Uterus (tissue), 2 donors: ENCODE data around the gene FNIP2.

Experiments used
- POLR2A ChIP-seq, 2 donors: fragments of 450-650 bp; IDR thresholded peaks; one replicate each; pipeline ENCODE4 v1.6.1; 2016; ENCODE audit warnings: antibody characterized with exemption in 2 of 2, mild to moderate bottlenecking in 1 of 2, moderate library complexity in 1 of 2
- TF ChIP-seq, protein P1 (sequence below), 4 experiments: fragments of 200-600 bp in 2 of 4; fragments of 450-650 bp in 2 of 4; sonication (generic) in 2 of 4; IDR thresholded peaks; one replicate each; pipeline ENCODE4 v1.5.1; 2016 to 2019; ENCODE audit warnings: antibody characterized with exemption in 4 of 4, mild to moderate bottlenecking in 2 of 4, moderate library complexity in 1 of 4

GRCh38 chr4:158770671-158771070 is 1.8 kb downstream of the FNIP2 start:
- TF ChIP-seq, protein P1, sequence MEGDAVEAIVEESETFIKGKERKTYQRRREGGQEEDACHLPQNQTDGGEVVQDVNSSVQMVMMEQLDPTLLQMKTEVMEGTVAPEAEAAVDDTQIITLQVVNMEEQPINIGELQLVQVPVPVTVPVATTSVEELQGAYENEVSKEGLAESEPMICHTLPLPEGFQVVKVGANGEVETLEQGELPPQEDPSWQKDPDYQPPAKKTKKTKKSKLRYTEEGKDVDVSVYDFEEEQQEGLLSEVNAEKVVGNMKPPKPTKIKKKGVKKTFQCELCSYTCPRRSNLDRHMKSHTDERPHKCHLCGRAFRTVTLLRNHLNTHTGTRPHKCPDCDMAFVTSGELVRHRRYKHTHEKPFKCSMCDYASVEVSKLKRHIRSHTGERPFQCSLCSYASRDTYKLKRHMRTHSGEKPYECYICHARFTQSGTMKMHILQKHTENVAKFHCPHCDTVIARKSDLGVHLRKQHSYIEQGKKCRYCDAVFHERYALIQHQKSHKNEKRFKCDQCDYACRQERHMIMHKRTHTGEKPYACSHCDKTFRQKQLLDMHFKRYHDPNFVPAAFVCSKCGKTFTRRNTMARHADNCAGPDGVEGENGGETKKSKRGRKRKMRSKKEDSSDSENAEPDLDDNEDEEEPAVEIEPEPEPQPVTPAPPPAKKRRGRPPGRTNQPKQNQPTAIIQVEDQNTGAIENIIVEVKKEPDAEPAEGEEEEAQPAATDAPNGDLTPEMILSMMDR (IDR thresholded peaks at IDR 0.05): no peak
- no peak for TF ChIP-seq POLR2A (IDR thresholded peaks at IDR 0.05)
